Activated B cell treated with CpG ODN at 0.5 μM for 24 hours (primary cell): ENCODE data around the gene SPON1. TPM values are rescaled to one million over a fixed set of nuclear protein-coding genes. Genes with fewer than 3 reads are reported as not detected.

Experiments
- ATAC-seq: fragments of 200-7000 bp; cut with Tn5 transposase; one replicate; pipeline ENCODE4 v1.10.0; 2021; ENCODE audit warnings: low read depth, mild to moderate bottlenecking, moderate library complexity
- CTCF ChIA-PET: fragments of 350-600 bp; sonication (Branson Sonifier 250); formaldehyde crosslinking; loops from one replicate; lab custom pipeline; 2021; ENCODE audit warnings: antibody characterized with exemption; lab: Charles Lee
- POLR2A ChIA-PET: fragments of 350-600 bp; sonication (Branson Sonifier 250); formaldehyde crosslinking; loops from one replicate; lab custom pipeline; 2021; ENCODE audit warnings: antibody characterized with exemption; lab: Charles Lee
- DNase-seq: peaks from one replicate; pipeline ENCODE4 v3.0.0; 2022
- H3K27ac Mint-ChIP-seq: one replicate; pipeline ENCODE4 v1.8.0; 2020; ENCODE audit warnings: mixed read lengths
- H3K27me3 Mint-ChIP-seq: one replicate; pipeline ENCODE4 v1.8.0; 2021; ENCODE audit warnings: mixed read lengths
- H3K36me3 Mint-ChIP-seq: one replicate; pipeline ENCODE4 v1.8.0; 2021; ENCODE audit warnings: low read depth, mixed read lengths
- H3K4me1 Mint-ChIP-seq: one replicate; pipeline ENCODE4 v1.8.0; 2021; ENCODE audit warnings: mixed read lengths
- H3K4me3 Mint-ChIP-seq: one replicate; pipeline ENCODE4 v1.8.0; 2020; ENCODE audit warnings: mild to moderate bottlenecking, mixed read lengths
- H3K9me3 Mint-ChIP-seq: one replicate; pipeline ENCODE4 v1.8.0; 2020; ENCODE audit warnings: mixed read lengths
- intact Hi-C: fragments of 100-400 bp; cut with micrococcal nuclease; formaldehyde crosslinking; loops from one replicate; pipeline ENCODE4 v1.15.1; 2024
- total RNA-seq: library from RNA; stranded (reverse); gene quantifications from 2 replicates; pipeline ENCODE4 v1.2.3, GENCODE V29; 2022
- TF ChIP-seq, protein P1 (sequence below): fragments of 200-600 bp; IDR thresholded peaks from one replicate; pipeline ENCODE4 v1.8.0; 2022; ENCODE audit warnings: antibody characterized with exemption, mild to moderate bottlenecking

SPON1 gene
- total RNA-seq, 1 donor from 2014 or later = not detected

- DNase-seq (no peak), ATAC-seq (no peak)
- H3K27me3 Mint-ChIP-seq = no peaks in the 10 kb centered on the region
- no peak overlapping the region for H3K27ac Mint-ChIP-seq
- intact Hi-C loops = loop anchor here (5.0 to 10.0 kb wide), 2 partner anchors 454 to 582 kb away; partner anchors contain the start of gene CYP2R1
- POLR2A ChIA-PET = interaction anchor here (1.3 to 5.7 kb wide), 3 partner anchors 10 to 47 kb away, joined by 8 to 35 read pairs (median 11); no protein-coding TSS in a partner anchor
- TF ChIP-seq, protein P1, sequence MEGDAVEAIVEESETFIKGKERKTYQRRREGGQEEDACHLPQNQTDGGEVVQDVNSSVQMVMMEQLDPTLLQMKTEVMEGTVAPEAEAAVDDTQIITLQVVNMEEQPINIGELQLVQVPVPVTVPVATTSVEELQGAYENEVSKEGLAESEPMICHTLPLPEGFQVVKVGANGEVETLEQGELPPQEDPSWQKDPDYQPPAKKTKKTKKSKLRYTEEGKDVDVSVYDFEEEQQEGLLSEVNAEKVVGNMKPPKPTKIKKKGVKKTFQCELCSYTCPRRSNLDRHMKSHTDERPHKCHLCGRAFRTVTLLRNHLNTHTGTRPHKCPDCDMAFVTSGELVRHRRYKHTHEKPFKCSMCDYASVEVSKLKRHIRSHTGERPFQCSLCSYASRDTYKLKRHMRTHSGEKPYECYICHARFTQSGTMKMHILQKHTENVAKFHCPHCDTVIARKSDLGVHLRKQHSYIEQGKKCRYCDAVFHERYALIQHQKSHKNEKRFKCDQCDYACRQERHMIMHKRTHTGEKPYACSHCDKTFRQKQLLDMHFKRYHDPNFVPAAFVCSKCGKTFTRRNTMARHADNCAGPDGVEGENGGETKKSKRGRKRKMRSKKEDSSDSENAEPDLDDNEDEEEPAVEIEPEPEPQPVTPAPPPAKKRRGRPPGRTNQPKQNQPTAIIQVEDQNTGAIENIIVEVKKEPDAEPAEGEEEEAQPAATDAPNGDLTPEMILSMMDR = no peak
- CTCF ChIA-PET = interaction anchor here (1.0 to 1.2 kb wide), 3 partner anchors 10 to 21 kb away, joined by 3 to 5 read pairs (median 4); no protein-coding TSS in a partner anchor
- no peaks in the 10 kb centered on the region for H3K9me3 Mint-ChIP-seq
- peaks cover 2% of the 10 kb centered on the region for H3K36me3 Mint-ChIP-seq
- H3K4me1 Mint-ChIP-seq = peaks cover 43% of the 10 kb centered on the region
- no peak overlapping the region for H3K4me3 Mint-ChIP-seq
These were observed 348.2 kb downstream of the SPON1 start for GRCh38 chr11:14310679-14311078.

DNA sequence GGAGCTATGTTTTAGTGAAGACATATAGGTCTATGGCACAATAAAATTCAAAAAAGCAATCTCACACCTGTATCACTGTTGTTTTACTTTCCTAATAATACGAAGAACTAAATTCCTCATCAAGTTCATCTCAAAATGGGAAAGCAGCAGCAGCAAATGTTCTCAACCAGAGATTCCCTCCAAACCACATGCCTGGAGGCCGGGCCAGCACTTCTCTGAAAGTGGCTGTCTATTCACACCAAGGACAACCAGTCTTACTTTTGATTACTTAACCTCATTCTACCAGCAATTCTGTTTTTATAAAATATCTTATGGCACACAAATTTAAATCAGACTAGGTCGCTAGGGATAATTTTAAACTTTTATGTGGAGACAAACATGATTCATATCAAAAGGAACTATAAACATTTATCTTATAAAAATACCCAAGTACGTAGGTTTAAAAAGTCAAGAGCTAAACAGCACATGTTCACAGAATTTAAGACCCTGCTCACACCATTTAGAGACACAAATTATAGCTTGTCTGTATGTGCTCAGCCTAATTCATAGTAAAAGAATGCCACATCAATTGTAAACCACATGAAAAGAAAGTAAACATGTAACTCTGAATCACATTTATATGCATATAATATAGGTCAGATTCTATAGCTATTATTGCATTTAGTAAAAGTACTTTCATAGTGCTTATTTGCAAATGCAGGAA lies 350.4 kb downstream of the SPON1 start:
- CTCF ChIA-PET = interaction anchor here (0.9 to 1.4 kb wide), 3 partner anchors 9 to 142 kb away, joined by 3 to 5 read pairs (median 4); no protein-coding TSS in a partner anchor
- POLR2A ChIA-PET = interaction anchor here (0.7 to 5.7 kb wide), 8 partner anchors 10 to 207 kb away, joined by 3 to 35 read pairs (median 4); partner anchors contain the start of gene PSMA1
- Mint-ChIP-seq H3K36me3 (peaks cover 2% of the 10 kb centered on the region), H3K4me3 (peak overlapping the region; percentile 60), H3K27me3 (no peaks in the 10 kb centered on the region), H3K27ac (no peak overlapping the region), H3K4me1 (peaks cover 62% of the 10 kb centered on the region), H3K9me3 (no peaks in the 10 kb centered on the region)
- no peak for ATAC-seq
- intact Hi-C loops = loop anchor here (5.0 to 10.0 kb wide), 2 partner anchors 452 to 579 kb away; partner anchors contain the start of gene CYP2R1
- no peak for DNase-seq
- TF ChIP-seq, protein P1 = no peak

DNA sequence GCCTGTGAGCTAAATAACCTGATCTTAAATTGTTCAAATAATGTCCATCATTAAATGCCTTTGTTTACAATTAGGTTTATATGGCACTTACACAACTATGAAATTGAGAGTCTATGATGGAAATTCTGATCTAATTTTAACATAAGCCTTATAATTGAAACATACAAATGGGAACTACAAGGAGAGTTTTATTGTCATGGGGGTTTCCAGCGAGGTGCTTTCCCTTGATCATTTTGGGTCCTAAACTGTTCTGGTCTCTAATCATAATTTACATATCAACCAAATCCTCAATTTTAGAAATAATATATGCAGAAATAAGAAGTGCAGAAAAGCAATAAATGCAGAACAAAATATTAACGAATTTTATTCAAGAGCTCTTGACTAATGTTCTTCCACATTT lies 351.6 kb downstream of the SPON1 start:
- H3K36me3 Mint-ChIP-seq = peaks cover 2% of the 10 kb centered on the region
- ChIA-PET CTCF (interaction anchor here (1.1 to 2.1 kb wide), 3 partner anchors 11 to 141 kb away, joined by 4 to 5 read pairs (median 4); no protein-coding TSS in a partner anchor), POLR2A (interaction anchor here (0.5 to 5.7 kb wide), 10 partner anchors 9 to 799 kb away, joined by 3 to 35 read pairs (median 4); no protein-coding TSS in a partner anchor)
- H3K9me3 Mint-ChIP-seq = no peaks in the 10 kb centered on the region
- ATAC-seq = peak; percentile 66
- no peak overlapping the region for H3K27ac Mint-ChIP-seq
- peaks cover 75% of the 10 kb centered on the region for H3K4me1 Mint-ChIP-seq
- TF ChIP-seq, protein P1 = no peak
- H3K27me3 Mint-ChIP-seq = no peaks in the 10 kb centered on the region
- intact Hi-C loops = loop anchor here (1.0 to 10.0 kb wide), 5 partner anchors 9 to 578 kb away; partner anchors contain the start of genes CYP2R1 and RRAS2
- peak overlapping the region; percentile 74 for H3K4me3 Mint-ChIP-seq
- DNase-seq = no peak

DNA sequence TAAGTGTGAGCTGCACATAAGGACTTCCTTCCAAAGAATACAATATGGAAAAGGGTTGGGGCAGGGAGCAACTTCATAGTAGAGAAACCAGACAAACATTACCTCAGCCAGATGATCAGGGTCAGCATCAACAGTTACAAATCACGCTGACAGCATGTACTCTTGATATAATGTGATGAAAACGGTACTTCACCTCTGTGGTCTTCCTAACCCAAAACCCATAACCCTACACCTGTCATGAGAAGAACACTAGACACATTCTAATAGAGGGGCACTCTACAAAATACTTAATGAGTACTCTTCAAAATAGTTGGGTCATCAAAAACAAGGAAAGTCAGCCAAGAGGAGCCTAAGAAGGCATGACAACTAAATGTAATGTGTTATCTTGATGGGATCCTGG lies 352.6 kb downstream of the SPON1 start:
- Mint-ChIP-seq H3K36me3 (peaks cover 3% of the 10 kb centered on the region), H3K9me3 (no peaks in the 10 kb centered on the region), H3K4me3 (peak overlapping the region; percentile 74), H3K27ac (no peak overlapping the region), H3K27me3 (no peaks in the 10 kb centered on the region), H3K4me1 (peaks cover 83% of the 10 kb centered on the region)
- POLR2A ChIA-PET = interaction anchor here (0.7 to 5.7 kb wide), 6 partner anchors 10 to 798 kb away, joined by 3 to 35 read pairs (median 4); no protein-coding TSS in a partner anchor
- TF ChIP-seq, protein P1 = no peak
- intact Hi-C loops = loop anchor here (2.0 to 10.0 kb wide), 2 partner anchors 16 to 450 kb away; no protein-coding TSS in a partner anchor
- no peak for ATAC-seq
- no peak for DNase-seq
- CTCF ChIA-PET = interaction anchor here (0.9 to 2.1 kb wide), 2 partner anchors 10 to 55 kb away, joined by 4 read pairs; no protein-coding TSS in a partner anchor
